Stimulated activated CD4-positive, alpha-beta T cell treated with anti-CD3 and anti-CD28 coated beads, Interleukin-4, amount 100 ng/mL, for 24 hours (primary cell): Measurements from ENCODE around the gene CTAG2.
"Not testable (repeated sequence)": the region's sequence is repeated elsewhere in the genome, so short reads cannot be mapped to it uniquely, and the experiment has no call there.

Experiments used
- DNase-seq: peaks from one replicate; pipeline ENCODE4 v3.0.0-alpha.2; 2020

Gene CTAG2

GRCh38 chrX:154645745-154646378, 7.5 kb downstream of the CTAG2 start:
- DNase-seq = not testable (repeated sequence)

GRCh38 chrX:154643708-154644107, 9.7 kb downstream of the CTAG2 start:
- DNase-seq = not testable (repeated sequence)

- not testable (repeated sequence) for DNase-seq
These were observed 11.6 kb downstream of the CTAG2 start for GRCh38 chrX:154641740-154642139.

GRCh38 chrX:154633661-154634060, 19.7 kb downstream of the CTAG2 start:
- not testable (repeated sequence) for DNase-seq

- not testable (repeated sequence) for DNase-seq
These were observed 22.4 kb downstream of the CTAG2 start for GRCh38 chrX:154630949-154631348.

GRCh38 chrX:154628960-154629359, 24.4 kb downstream of the CTAG2 start:
- not testable (repeated sequence) for DNase-seq

- not testable (repeated sequence) for DNase-seq
These were observed 32.5 kb downstream of the CTAG2 start for GRCh38 chrX:154620767-154621414.

- not testable (repeated sequence) for DNase-seq
These were observed 34.2 kb downstream of the CTAG2 start, which contains the start of gene CTAG1B for GRCh38 chrX:154619182-154619581. Gene CTAG1B (minus strand): TSS chrX:154619282. CDS start chrX:154619218, 64 bp downstream.

GRCh38 chrX:154613586-154613985, 39.8 kb downstream of the CTAG2 start:
- not testable (repeated sequence) for DNase-seq

- DNase-seq = not testable (repeated sequence)
These were observed 42.2 kb downstream of the CTAG2 start for GRCh38 chrX:154611146-154611545.

GRCh38 chrX:154608823-154609222, 44.6 kb downstream of the CTAG2 start:
- not testable (repeated sequence) for DNase-seq

GRCh38 chrX:154607976-154608375, 45.4 kb downstream of the CTAG2 start:
- DNase-seq = not testable (repeated sequence)

- no peak for DNase-seq
These were observed 46.0 kb downstream of the CTAG2 start for GRCh38 chrX:154607370-154607769.

- DNase-seq = no peak
These were observed 47.8 kb downstream of the CTAG2 start for GRCh38 chrX:154605566-154605965.

- DNase-seq = no peak
These were observed 49.6 kb downstream of the CTAG2 start for GRCh38 chrX:154603438-154604430.

- DNase-seq = no peak
These were observed 50.5 kb downstream of the CTAG2 start for GRCh38 chrX:154602766-154603437.

- no peak for DNase-seq
These were observed 51.2 kb downstream of the CTAG2 start for GRCh38 chrX:154602226-154602625.
